ENCODE measurements around the gene SMARCAL1. TPM values are rescaled to one million over a fixed set of nuclear protein-coding genes. Genes with fewer than 3 reads are reported as not detected.
"Not testable (repeated sequence)": the region's sequence is repeated elsewhere in the genome, so short reads cannot be mapped to it uniquely, and the experiment has no call there.

Gene SMARCAL1
- total RNA-seq, 1 donor from 2014 or later, result 9.8 TPM

DNA sequence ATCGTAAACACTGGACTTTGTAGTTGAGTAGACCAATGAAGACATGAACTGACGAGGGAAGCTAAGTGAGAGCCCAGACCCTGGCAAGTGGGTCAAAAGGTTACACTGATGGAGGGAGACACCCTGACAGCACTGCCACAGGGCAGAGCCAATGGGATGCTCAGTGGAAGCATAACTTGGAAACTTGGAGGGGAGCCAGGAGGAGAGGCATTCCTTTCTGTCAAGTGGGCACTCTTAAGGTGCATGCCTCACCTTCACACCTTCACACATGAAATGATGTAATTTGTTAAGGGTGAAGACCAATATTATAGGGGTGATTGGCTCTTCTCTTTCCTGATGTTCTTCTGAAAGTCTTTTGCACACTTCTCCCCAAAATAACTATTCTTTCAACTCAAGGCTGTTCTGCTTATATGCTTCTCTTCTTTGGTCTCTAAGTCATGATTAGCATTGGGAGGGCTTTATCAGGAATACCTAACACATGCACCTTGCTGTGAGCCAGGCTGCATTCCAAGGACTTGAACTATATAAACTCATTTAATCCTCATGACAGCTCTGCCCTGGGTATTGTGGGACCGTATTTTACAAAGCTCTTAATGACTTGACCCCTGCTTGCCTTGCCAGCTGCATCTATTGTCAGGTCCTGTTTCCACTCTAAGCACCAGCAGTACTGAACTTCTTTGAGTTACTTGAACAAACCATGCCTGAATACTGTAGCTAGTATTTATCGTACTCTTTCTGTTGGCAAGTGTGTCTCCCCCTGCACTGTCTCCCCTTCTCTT is 105.4 kb downstream of the SMARCAL1 start:
- no peak for ATAC-seq
- DNase-seq, result no peak
- intact Hi-C loops (cut with micrococcal nuclease), result loop anchor here (2.0 kb wide), 1 partner anchor 149 kb away; no protein-coding TSS in a partner anchor

DNA sequence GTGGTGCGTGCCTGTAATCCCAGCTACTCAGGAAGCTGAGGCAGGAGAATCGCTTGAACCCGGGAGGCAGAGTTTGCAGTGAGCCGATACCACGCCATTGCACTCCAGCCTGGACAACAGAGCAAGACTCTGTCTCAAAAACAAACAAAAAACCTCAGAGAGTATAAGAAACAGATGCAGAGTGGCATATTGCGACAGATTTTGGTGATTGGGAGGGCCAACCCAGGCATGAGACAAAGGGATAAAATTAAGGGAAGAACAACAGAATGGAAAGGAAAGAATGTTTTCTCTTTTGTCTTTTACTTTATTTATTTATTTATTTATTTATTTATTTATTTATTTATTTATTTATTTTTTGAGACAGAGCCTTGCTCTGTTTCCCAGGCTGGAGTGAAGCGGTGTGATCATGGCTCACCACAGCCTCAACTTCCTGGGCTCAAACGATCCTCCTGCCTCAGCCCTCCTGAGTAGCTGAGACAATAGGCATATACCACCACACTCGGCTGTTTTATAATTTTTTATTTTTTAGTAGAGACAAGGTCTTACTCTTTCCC is 106.4 kb downstream of the SMARCAL1 start:
- ATAC-seq; intact Hi-C loops (cut with micrococcal nuclease); DNase-seq: not testable (repeated sequence)

DNA sequence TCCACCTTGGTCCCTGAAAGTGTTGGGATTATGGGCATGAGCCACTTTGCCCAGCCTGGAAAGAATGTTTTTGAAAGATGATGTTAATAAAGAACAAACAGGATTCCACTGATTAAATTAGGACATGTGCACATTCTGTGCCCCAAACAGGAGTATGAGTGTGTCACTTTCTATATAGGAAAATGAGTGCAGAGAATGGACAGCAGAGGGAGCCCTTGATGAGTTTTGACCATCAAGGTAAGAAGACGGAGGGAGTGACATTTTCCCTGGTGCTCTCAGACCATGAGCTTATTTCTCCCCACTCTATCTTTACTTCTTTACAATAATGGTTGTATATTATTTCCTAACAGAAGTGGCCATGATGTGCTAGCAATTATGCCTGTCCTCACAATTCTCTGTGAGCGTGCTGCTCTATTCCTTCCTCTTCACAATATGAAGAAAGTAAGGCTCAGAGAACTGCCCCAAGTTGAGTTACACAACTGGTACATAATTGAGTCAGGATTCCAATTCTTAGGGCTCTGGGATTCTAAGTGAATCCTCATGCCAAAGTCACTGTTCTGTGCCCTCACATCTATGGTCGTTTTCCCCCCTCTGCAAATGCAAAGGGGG is 107.0 kb downstream of the SMARCAL1 start:
- no peak for DNase-seq
- intact Hi-C loops (cut with micrococcal nuclease), result no loop called here
- ATAC-seq, result peak; percentile 87

DNA sequence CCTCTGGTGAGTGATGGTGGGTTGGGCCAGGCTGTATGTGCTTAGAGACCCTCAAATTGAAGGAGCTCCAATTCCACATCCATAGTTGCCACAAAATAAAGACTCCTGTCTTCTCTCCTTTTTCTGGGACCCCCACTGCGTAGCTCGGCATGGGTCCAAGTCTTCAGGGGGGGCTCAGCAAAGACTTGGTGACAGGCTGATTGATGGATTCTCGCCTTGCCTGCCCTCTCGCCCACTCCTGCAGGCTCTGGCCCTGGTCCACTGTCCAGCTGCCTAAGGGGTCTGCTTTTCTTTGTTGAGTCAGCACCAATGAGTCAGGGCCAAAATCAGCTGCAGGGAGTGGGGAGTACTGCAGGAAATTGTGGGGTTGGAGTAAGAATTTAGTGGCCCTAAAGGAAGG is 107.8 kb downstream of the SMARCAL1 start:
- DNase-seq, result no peak
- intact Hi-C loops (cut with micrococcal nuclease), result no loop called here
- no peak for ATAC-seq

DNA sequence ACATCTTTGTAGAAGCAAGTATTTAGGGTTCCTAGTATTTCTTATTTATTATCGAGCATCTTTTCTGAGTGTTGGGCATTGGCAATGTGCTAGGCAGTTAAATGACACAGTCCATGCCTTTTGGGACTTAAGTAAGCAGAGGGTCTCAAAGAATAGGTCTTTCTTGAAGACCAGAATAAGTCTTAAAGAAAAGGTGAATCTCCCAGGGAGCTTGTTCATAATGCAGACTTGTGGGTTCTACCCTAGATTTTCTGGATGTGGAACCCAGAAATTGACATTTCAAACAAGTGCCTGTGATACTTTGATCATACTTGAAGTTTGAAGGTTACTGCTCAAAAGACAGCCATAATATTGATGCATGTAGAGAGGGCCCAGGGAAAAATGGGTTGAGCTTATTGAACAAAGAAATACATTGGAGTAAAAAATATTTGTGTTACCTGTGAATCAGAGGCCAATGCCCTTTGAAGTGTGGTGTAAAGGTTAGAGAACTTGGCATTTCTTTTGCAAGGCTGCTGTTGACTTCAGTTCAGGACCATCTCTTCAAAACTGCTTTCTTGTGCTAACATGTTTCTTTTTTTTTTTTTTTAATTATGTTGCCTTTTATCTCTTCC is 110.7 kb downstream of the SMARCAL1 start:
- intact Hi-C loops (cut with micrococcal nuclease), result no loop called here
- DNase-seq (no peak), ATAC-seq (no peak)

DNA sequence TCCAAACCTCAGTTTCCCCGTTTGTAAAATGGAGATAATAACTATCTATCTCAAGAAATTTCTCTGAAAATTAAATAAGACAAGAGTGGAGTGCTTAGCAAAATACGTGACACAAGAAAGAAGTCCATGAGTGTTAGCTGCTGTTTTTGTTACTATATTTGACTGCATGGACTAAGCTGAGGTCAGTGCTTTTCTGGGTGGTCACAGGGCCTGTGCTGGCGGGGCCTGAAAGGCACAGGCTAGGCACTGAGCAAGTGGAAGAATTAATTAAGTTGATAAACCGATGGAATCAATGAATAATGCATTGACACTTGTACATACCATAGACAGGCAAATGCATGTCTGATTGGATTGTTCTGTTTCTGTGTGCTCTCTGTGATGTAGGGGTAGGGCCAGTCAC is 113.7 kb downstream of the SMARCAL1 start:
- peak; percentile 76 for ATAC-seq
- no peak for DNase-seq
- intact Hi-C loops (cut with micrococcal nuclease), result loop anchor here (5.0 kb wide), 1 partner anchor 136 kb away; no protein-coding TSS in a partner anchor

DNA sequence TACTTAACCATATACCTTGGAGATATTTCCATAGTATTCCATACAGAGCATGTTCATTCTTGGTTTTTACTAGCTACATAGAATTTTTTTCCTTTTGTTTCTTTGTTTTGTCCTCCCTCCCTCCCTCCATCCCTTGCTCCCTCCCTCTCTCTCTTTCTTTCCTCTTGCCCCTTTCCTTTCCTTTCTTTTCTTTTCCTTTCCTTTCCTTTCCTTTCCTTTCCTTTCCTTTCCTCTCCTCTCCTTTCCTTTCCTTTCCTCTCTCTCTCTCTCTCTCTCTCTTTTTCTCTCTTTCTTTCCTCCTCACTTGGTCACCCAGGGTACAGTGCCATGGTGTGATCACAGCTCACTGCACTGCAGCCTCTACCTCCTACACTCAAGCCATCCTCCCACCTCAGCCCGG is 114.7 kb downstream of the SMARCAL1 start:
- intact Hi-C loops (cut with micrococcal nuclease), result loop anchor here (5.0 kb wide), 1 partner anchor 135 kb away; no protein-coding TSS in a partner anchor
- ATAC-seq, result no peak
- no peak for DNase-seq

DNA sequence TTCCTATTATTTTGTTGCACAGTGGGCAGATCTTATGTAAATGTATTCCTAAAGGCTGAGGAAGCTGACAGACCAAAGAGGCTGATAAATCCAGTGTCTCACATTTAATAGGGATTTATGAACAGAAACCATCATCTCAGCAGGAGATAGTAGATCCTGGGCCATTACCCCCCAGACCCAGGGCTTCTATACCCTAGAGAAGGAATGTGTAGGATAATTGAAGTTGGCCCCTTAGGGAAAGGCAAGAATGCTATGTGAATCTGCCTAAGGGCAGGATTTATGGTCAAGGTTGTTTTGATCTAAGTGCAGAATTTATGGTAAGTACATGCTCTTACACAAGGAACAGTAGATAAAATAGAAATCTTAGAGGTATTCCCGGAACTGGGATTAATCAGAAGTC is 115.3 kb downstream of the SMARCAL1 start:
- intact Hi-C loops (cut with micrococcal nuclease), result loop anchor here (5.0 kb wide), 1 partner anchor 135 kb away; no protein-coding TSS in a partner anchor
- DNase-seq, result no peak
- ATAC-seq, result no peak

DNA sequence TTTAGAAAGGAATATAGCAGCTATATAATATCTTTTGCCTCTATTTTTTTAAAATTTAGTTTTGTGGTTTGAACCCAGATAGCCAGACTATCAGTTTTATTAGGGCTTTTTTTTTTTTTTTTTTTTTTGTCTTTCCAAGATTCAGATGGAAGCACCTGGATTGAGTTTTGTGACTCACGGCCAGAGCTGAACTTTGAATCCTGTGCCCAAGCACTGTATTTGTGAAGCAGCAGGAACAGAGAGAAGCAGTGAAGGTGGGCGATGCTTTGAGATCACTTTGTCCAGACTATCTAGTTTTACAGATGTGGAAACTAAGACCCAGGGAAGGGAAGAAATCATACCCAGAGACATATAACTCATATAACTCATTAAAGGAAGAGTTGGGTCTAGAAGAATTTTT is 120.3 kb downstream of the SMARCAL1 start:
- ATAC-seq (no peak), DNase-seq (no peak)
- intact Hi-C loops (cut with micrococcal nuclease), result no loop called here

Other genes starting within 250 kb of the SMARCAL1 start
- gene MARCHF4, start 40.0 kb upstream of the SMARCAL1 start, total RNA-seq, result not detected
- gene RPL37A, start 86.4 kb downstream of the SMARCAL1 start, total RNA-seq, result 1,901 TPM
- gene IGFBP2, start 220.9 kb downstream of the SMARCAL1 start, total RNA-seq, result 50.7 TPM

Measured in left ventricle myocardium superior (tissue), 1 donor.